SU-DHL-6 (cell line): Measurements from ENCODE around the gene MEIKIN.

Source experiments
- H2AFZ ChIP-seq: fragments of 200-600 bp; sonication (generic); 2 replicates; pipeline ENCODE4 v1.6.1; 2014; ENCODE audit warnings: low read depth, mild to moderate bottlenecking, moderate library complexity, mixed read lengths, antibody characterized with exemption, low read length; ENCODE audit not compliant: severe bottlenecking
- H3F3A ChIP-seq: fragments of 200-600 bp; shearing (Covaris generic); 2 replicates; pipeline ENCODE4 v1.6.0; 2016; ENCODE audit warnings: antibody characterized with exemption, mild to moderate bottlenecking; ENCODE audit not compliant: insufficient read depth
- H3K27ac ChIP-seq: fragments of 200-600 bp; sonication (generic); 2 replicates; pipeline ENCODE4 v1.5.1; 2016; ENCODE audit warnings: low read depth, mild to moderate bottlenecking, low read length, moderate library complexity, mixed read lengths
- H3K27me3 ChIP-seq: fragments of 200-600 bp; sonication (generic), shearing (Covaris generic); 2 replicates; pipeline ENCODE4 v1.6.0; 2014; ENCODE audit warnings: mild to moderate bottlenecking, low read length
- H3K36me3 ChIP-seq: fragments of 200-600 bp; sonication (generic); 2 replicates; pipeline ENCODE4 v1.6.1; 2014; ENCODE audit warnings: mild to moderate bottlenecking, low read length, mixed read lengths
- H3K4me2 ChIP-seq: fragments of 300-600, 200-600 bp; shearing (Covaris generic), sonication (generic); 2 replicates; pipeline ENCODE4 v1.6.0; 2014; ENCODE audit warnings: low read length, low read depth, mild to moderate bottlenecking; ENCODE audit not compliant: poor library complexity, severe bottlenecking
- H3K4me3 ChIP-seq: fragments of 200-600 bp; sonication (generic); 2 replicates; pipeline ENCODE4 v1.5.1; 2014; ENCODE audit warnings: antibody characterized with exemption, low read length, mild to moderate bottlenecking, mixed read lengths; ENCODE audit not compliant: insufficient read depth, poor library complexity, severe bottlenecking
- H3K79me2 ChIP-seq: fragments of 200-600 bp; sonication (generic); 2 replicates; pipeline ENCODE4 v1.6.1; 2014; ENCODE audit warnings: mild to moderate bottlenecking, low read length, moderate library complexity; ENCODE audit not compliant: insufficient read depth
- H3K9ac ChIP-seq: fragments of 200-600 bp; sonication (generic); 2 replicates; pipeline ENCODE4 v1.7.0; 2014; ENCODE audit warnings: mild to moderate bottlenecking, low read length
- H3K9me2 ChIP-seq: fragments of 200-600 bp; sonication (generic); replicated peaks from 2 replicates; pipeline ENCODE4 v1.6.1; 2014; ENCODE audit warnings: low read length; ENCODE audit not compliant: insufficient read depth
- H3K9me3 ChIP-seq: fragments of 200-600 bp; sonication (generic); 2 replicates; pipeline ENCODE4 v1.6.1; 2014; ENCODE audit warnings: low read length, mixed read lengths; ENCODE audit not compliant: insufficient read depth
- H4K20me1 ChIP-seq: fragments of 200-600 bp; sonication (generic); 2 replicates; pipeline ENCODE4 v1.6.1; 2014; ENCODE audit warnings: low read depth, mild to moderate bottlenecking, antibody characterized with exemption, low read length, moderate library complexity, mixed read lengths
- EZH2phosphoT487 ChIP-seq: fragments of 200-600 bp; sonication (generic), shearing (Covaris generic); conservative IDR thresholded peaks from 2 replicates; pipeline ENCODE4 v1.6.1; 2018; ENCODE audit warnings: mild to moderate bottlenecking, antibody characterized with exemption, low read length, moderate library complexity, mixed read lengths
- TF ChIP-seq, protein P1 (sequence below): fragments of 200-600 bp; sonication (generic); IDR thresholded peaks from one replicate; pipeline ENCODE4 v1.5.1; 2017; ENCODE audit warnings: antibody characterized with exemption, mild to moderate bottlenecking, low read length, moderate library complexity; ENCODE audit not compliant: insufficient read depth, poor library complexity, severe bottlenecking

MEIKIN gene

DNA sequence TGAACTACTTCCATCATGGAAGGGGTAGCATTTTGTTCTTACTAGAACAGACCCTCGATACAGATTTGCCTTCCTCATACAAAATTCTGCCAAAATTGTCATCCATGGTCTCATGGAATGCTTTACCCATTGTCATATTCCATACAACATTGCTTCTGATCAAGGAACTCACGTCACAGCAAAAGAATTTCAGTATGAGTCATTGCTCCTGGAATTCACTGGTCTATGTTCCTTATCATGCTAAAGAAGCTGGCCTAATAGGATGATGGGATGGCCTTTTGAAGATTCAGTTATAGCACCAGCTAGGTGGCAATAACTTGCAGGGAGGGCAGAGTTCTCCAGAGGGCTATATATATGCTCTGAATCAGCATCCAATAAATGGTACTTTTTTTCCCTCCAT is 130.5 kb downstream of the MEIKIN start:
- Histone ChIP-seq H3K27me3 (no peaks in the 10 kb centered on the region), H3K9ac (no peak overlapping the region), H3K9me3 (no peaks in the 10 kb centered on the region), H3K4me2 (no peak overlapping the region), H3K4me3 (no peak overlapping the region), H3K9me2 (no peaks in the 10 kb centered on the region), H4K20me1 (no peaks in the 10 kb centered on the region), H3K27ac (no peak overlapping the region), H2AFZ (no peak overlapping the region), H3K36me3 (no peaks in the 10 kb centered on the region), H3K79me2 (no peaks in the 10 kb centered on the region), H3F3A (no peaks in the 10 kb centered on the region)
- no peak for TF ChIP-seq EZH2phosphoT487
- TF ChIP-seq, protein P1, sequence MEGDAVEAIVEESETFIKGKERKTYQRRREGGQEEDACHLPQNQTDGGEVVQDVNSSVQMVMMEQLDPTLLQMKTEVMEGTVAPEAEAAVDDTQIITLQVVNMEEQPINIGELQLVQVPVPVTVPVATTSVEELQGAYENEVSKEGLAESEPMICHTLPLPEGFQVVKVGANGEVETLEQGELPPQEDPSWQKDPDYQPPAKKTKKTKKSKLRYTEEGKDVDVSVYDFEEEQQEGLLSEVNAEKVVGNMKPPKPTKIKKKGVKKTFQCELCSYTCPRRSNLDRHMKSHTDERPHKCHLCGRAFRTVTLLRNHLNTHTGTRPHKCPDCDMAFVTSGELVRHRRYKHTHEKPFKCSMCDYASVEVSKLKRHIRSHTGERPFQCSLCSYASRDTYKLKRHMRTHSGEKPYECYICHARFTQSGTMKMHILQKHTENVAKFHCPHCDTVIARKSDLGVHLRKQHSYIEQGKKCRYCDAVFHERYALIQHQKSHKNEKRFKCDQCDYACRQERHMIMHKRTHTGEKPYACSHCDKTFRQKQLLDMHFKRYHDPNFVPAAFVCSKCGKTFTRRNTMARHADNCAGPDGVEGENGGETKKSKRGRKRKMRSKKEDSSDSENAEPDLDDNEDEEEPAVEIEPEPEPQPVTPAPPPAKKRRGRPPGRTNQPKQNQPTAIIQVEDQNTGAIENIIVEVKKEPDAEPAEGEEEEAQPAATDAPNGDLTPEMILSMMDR = no peak

GRCh38 chr5:131812371-131813160 is 132.9 kb downstream of the MEIKIN start:
- H3K4me2 ChIP-seq = no peak overlapping the region
- no peak overlapping the region for H3K27ac ChIP-seq
- H3K36me3 ChIP-seq = no peaks in the 10 kb centered on the region
- no peaks in the 10 kb centered on the region for H3K79me2 ChIP-seq
- H3K9me2 ChIP-seq = no peaks in the 10 kb centered on the region
- H3K9ac ChIP-seq = no peak overlapping the region
- H3F3A ChIP-seq = no peaks in the 10 kb centered on the region
- no peaks in the 10 kb centered on the region for H3K9me3 ChIP-seq
- no peak overlapping the region for H3K4me3 ChIP-seq
- no peak for TF ChIP-seq EZH2phosphoT487
- TF ChIP-seq, protein P1 = no peak
- H3K27me3 ChIP-seq = no peaks in the 10 kb centered on the region
- H2AFZ ChIP-seq = no peak overlapping the region
- H4K20me1 ChIP-seq = no peaks in the 10 kb centered on the region

GRCh38 chr5:131810510-131811249 is 134.8 kb downstream of the MEIKIN start:
- Histone ChIP-seq H3F3A (no peaks in the 10 kb centered on the region), H3K4me3 (no peak overlapping the region), H3K27me3 (no peaks in the 10 kb centered on the region), H2AFZ (no peak overlapping the region), H3K9me3 (no peaks in the 10 kb centered on the region), H3K79me2 (no peaks in the 10 kb centered on the region), H4K20me1 (no peaks in the 10 kb centered on the region), H3K36me3 (no peaks in the 10 kb centered on the region), H3K27ac (no peak overlapping the region), H3K4me2 (no peak overlapping the region), H3K9me2 (no peaks in the 10 kb centered on the region), H3K9ac (no peak overlapping the region)
- TF ChIP-seq, protein P1 = no peak
- no peak for TF ChIP-seq EZH2phosphoT487
